Activated CD8-positive, alpha-beta memory T cell treated with anti-CD3 and anti-CD28 coated beads, Interleukin-2, amount 50 U/mL, for 1 hour (primary cell): ENCODE data around the gene RUNX2.
"Not testable (repeated sequence)": the region's sequence is repeated elsewhere in the genome, so short reads cannot be mapped to it uniquely, and the experiment has no call there.

Experiments used
- DNase-seq: peaks from one replicate; pipeline ENCODE4 v3.0.0-alpha.2; 2020; ENCODE audit errors: extremely low read depth

RUNX2 gene

GRCh38 chr6:45457141-45457540 is 129.0 kb downstream of the RUNX2 start:
- DNase-seq = no peak

- no peak for DNase-seq
Observed at GRCh38 chr6:45458672-45459071, 130.5 kb downstream of the RUNX2 start.

GRCh38 chr6:45460166-45460565 is 132.0 kb downstream of the RUNX2 start:
- no peak for DNase-seq

- no peak for DNase-seq
Observed at GRCh38 chr6:45461486-45461885, 133.4 kb downstream of the RUNX2 start.

- DNase-seq = no peak
Observed at GRCh38 chr6:45462190-45463134, 134.3 kb downstream of the RUNX2 start.

GRCh38 chr6:45464685-45465084 is 136.6 kb downstream of the RUNX2 start:
- DNase-seq = no peak

- no peak for DNase-seq
Observed at GRCh38 chr6:45466686-45467085, 138.6 kb downstream of the RUNX2 start.

GRCh38 chr6:45467417-45467816 is 139.3 kb downstream of the RUNX2 start:
- not testable (repeated sequence) for DNase-seq

- DNase-seq = no peak
Observed at GRCh38 chr6:45467853-45468252, 139.7 kb downstream of the RUNX2 start.

GRCh38 chr6:45469663-45470062 is 141.5 kb downstream of the RUNX2 start:
- DNase-seq = no peak

- DNase-seq = no peak
Observed at GRCh38 chr6:45470131-45470738, 142.1 kb downstream of the RUNX2 start.

- DNase-seq = no peak
Observed at GRCh38 chr6:45472382-45472781, 144.3 kb downstream of the RUNX2 start.

GRCh38 chr6:45473121-45473993 is 145.2 kb downstream of the RUNX2 start:
- DNase-seq = no peak

- DNase-seq = no peak
Observed at GRCh38 chr6:45474376-45474775, 146.2 kb downstream of the RUNX2 start.

- no peak for DNase-seq
Observed at GRCh38 chr6:45476341-45476740, 148.2 kb downstream of the RUNX2 start.

GRCh38 chr6:45477278-45477677 is 149.1 kb downstream of the RUNX2 start:
- DNase-seq = no peak

GRCh38 chr6:45477790-45478189 is 149.7 kb downstream of the RUNX2 start:
- DNase-seq = no peak

GRCh38 chr6:45478240-45478639 is 150.1 kb downstream of the RUNX2 start:
- no peak for DNase-seq

- no peak for DNase-seq
Observed at GRCh38 chr6:45479834-45480751, 152.0 kb downstream of the RUNX2 start.

GRCh38 chr6:45480752-45481415 is 152.8 kb downstream of the RUNX2 start:
- no peak for DNase-seq

- DNase-seq = no peak
Observed at GRCh38 chr6:45483021-45483420, 154.9 kb downstream of the RUNX2 start.
